ENCODE data around the gene NMU. TPM values are rescaled to one million over a fixed set of nuclear protein-coding genes. Genes with fewer than 3 reads are reported as not detected.
"Not testable (repeated sequence)": the region's sequence is repeated elsewhere in the genome, so short reads cannot be mapped to it uniquely, and the experiment has no call there.

NMU gene
- total RNA-seq, 1 donor from 2014 or later: not detected

GRCh38 chr4:55592014-55592413, 44.1 kb downstream of the NMU start, which contains the start of gene PDCL2:
PDCL2 (minus strand) TSS chr4:55592245; CDS start chr4:55592109, 136 bp downstream.
- Mint-ChIP-seq H3K4me1 (no peaks in the 10 kb centered on the region), H3K9me3 (peaks cover 6% of the 10 kb centered on the region), H3K27ac (no peak within 1 kb of the TSS), H3K27me3 (peaks cover 10% of the 10 kb centered on the region), H3K4me3 (no peak within 1 kb of the TSS), H3K36me3 (ENCODE audit: low read depth) (no peaks in the 10 kb centered on the region)
- intact Hi-C loops (cut with micrococcal nuclease): no loop called here
- no peak for TF ChIP-seq CTCF (IDR thresholded peaks at IDR 0.05)
- ChIA-PET CTCF (no interaction called here), POLR2A (no interaction called here)
- ATAC-seq (ENCODE audit: low read depth) (no peak), DNase-seq (no peak)

GRCh38 chr4:55588160-55588559, 47.9 kb downstream of the NMU start:
- Mint-ChIP-seq H3K27ac (no peak overlapping the region), H3K9me3 (peaks cover 11% of the 10 kb centered on the region), H3K27me3 (peaks cover 10% of the 10 kb centered on the region), H3K4me1 (no peaks in the 10 kb centered on the region), H3K4me3 (no peak overlapping the region), H3K36me3 (ENCODE audit: low read depth) (no peaks in the 10 kb centered on the region)
- DNase-seq: no peak
- no peak for ATAC-seq (ENCODE audit: low read depth)
- TF ChIP-seq CTCF (IDR thresholded peaks at IDR 0.05): no peak
- CTCF ChIA-PET: no interaction called here
- POLR2A ChIA-PET: no interaction called here
- intact Hi-C loops (cut with micrococcal nuclease): no loop called here

- H3K4me3 Mint-ChIP-seq; H3K4me1 Mint-ChIP-seq; POLR2A ChIA-PET; H3K27ac Mint-ChIP-seq; intact Hi-C loops (cut with micrococcal nuclease); H3K27me3 Mint-ChIP-seq; H3K36me3 Mint-ChIP-seq (ENCODE audit: low read depth); ATAC-seq (ENCODE audit: low read depth); DNase-seq; CTCF ChIA-PET: not testable (repeated sequence)
- peaks cover 11% of the 10 kb centered on the region for H3K9me3 Mint-ChIP-seq
These were observed 53.3 kb downstream of the NMU start for GRCh38 chr4:55582773-55583172.

- no peak for ATAC-seq (ENCODE audit: low read depth)
- H3K9me3 Mint-ChIP-seq: peaks cover 24% of the 10 kb centered on the region
These were observed 57.6 kb downstream of the NMU start for GRCh38 chr4:55578341-55579010.

GRCh38 chr4:55575513-55575912, 60.6 kb downstream of the NMU start:
- CTCF ChIA-PET: no interaction called here
- Mint-ChIP-seq H3K9me3 (peaks cover 17% of the 10 kb centered on the region), H3K27me3 (no peaks in the 10 kb centered on the region), H3K36me3 (ENCODE audit: low read depth) (peaks cover 6% of the 10 kb centered on the region), H3K4me3 (no peak overlapping the region), H3K27ac (no peak overlapping the region), H3K4me1 (no peaks in the 10 kb centered on the region)
- POLR2A ChIA-PET: no interaction called here
- no peak for ATAC-seq (ENCODE audit: low read depth)
- no peak for TF ChIP-seq CTCF (IDR thresholded peaks at IDR 0.05)
- no peak for DNase-seq
- intact Hi-C loops (cut with micrococcal nuclease): no loop called here

More at GRCh38 chr4:55578341-55579010, 57.6 kb downstream of the NMU start:
- H3K4me1 Mint-ChIP-seq: no peaks in the 10 kb centered on the region
- no peak overlapping the region for H3K4me3 Mint-ChIP-seq
- POLR2A ChIA-PET: no interaction called here
- H3K27ac Mint-ChIP-seq: no peak overlapping the region
- H3K27me3 Mint-ChIP-seq: peaks cover 5% of the 10 kb centered on the region
- H3K36me3 Mint-ChIP-seq (ENCODE audit: low read depth): peaks cover 6% of the 10 kb centered on the region
- no peak for DNase-seq
- intact Hi-C loops (cut with micrococcal nuclease): no loop called here
- CTCF ChIA-PET: no interaction called here
- no peak for TF ChIP-seq CTCF (IDR thresholded peaks at IDR 0.05)

- intact Hi-C loops (cut with micrococcal nuclease): no loop called here
- CTCF ChIA-PET: no interaction called here
- POLR2A ChIA-PET: no interaction called here
- Mint-ChIP-seq H3K9me3 (peaks cover 17% of the 10 kb centered on the region), H3K27ac (no peak overlapping the region), H3K4me3 (no peak overlapping the region), H3K27me3 (no peaks in the 10 kb centered on the region), H3K36me3 (ENCODE audit: low read depth) (peaks cover 6% of the 10 kb centered on the region), H3K4me1 (peaks cover under 1% of the 10 kb centered on the region)
- no peak for TF ChIP-seq CTCF (IDR thresholded peaks at IDR 0.05)
- no peak for ATAC-seq (ENCODE audit: low read depth)
- no peak for DNase-seq
These were observed 61.8 kb downstream of the NMU start for GRCh38 chr4:55574252-55574651.
